GM12878 (cell line): ENCODE data around the gene NAA20.

Experiments used
- ATF3 ChIP-seq: IDR thresholded peaks from 2 replicates; pipeline ENCODE4 v1.6.1; 2011; ENCODE audit warnings: low read depth, mild to moderate bottlenecking, low read length, moderate library complexity, borderline replicate concordance; ENCODE audit errors: extremely low read depth
- CTCF ChIP-seq, 3 experiments: IDR thresholded peaks in 2 of 3; conservative IDR thresholded peaks in 1 of 3; 2 replicates each; pipeline ENCODE4 v1.5.1; 2011; ENCODE audit warnings: low read depth in 3 of 3, low read length in 3 of 3, mild to moderate bottlenecking in 3 of 3, control low read depth in 2 of 3, moderate library complexity in 2 of 3, inconsistent platforms in 1 of 3, mixed read lengths in 1 of 3; ENCODE audit not compliant: control insufficient read depth in 2 of 3, insufficient read depth in 1 of 3; ENCODE audit errors: extremely low read depth in 1 of 3
- EP300 ChIP-seq, 2 experiments: fragments of 150-350 bp in 1 of 2; IDR thresholded peaks; 2 replicates each; pipeline ENCODE4 v1.6.1; 2011 to 2012; ENCODE audit warnings: low read depth in 2 of 2, low read length in 2 of 2, borderline replicate concordance in 1 of 2, improper control_type of control experiment in 1 of 2, inconsistent platforms in 1 of 2; ENCODE audit not compliant: control insufficient read depth in 1 of 2
- IKZF1 ChIP-seq: fragments of 450-650 bp; conservative IDR thresholded peaks from 2 replicates; pipeline ENCODE4 v1.6.1; 2017; ENCODE audit warnings: antibody characterized with exemption, mild to moderate bottlenecking
- JUND ChIP-seq: IDR thresholded peaks from 2 replicates; pipeline ENCODE4 v1.6.1; 2012; ENCODE audit warnings: low read depth, mild to moderate bottlenecking, low read length, improper control_type of control experiment, moderate library complexity
- NR2C2 ChIP-seq: IDR thresholded peaks from 2 replicates; pipeline ENCODE4 v1.6.1; 2011; ENCODE audit warnings: borderline replicate concordance, low read depth; ENCODE audit not compliant: control insufficient read depth, insufficient read length
- POLR2A ChIP-seq: IDR thresholded peaks from 2 replicates; pipeline ENCODE4 v1.6.1; 2011; ENCODE audit warnings: low read depth, mild to moderate bottlenecking, low read length
- POLR2AphosphoS5 ChIP-seq: IDR thresholded peaks from 2 replicates; pipeline ENCODE4 v1.6.1; 2011; ENCODE audit warnings: mild to moderate bottlenecking, low read length, inconsistent platforms
- RAD21 ChIP-seq: IDR thresholded peaks from 2 replicates; pipeline ENCODE4 v1.6.1; 2011; ENCODE audit warnings: mild to moderate bottlenecking, low read depth, low read length, moderate library complexity; ENCODE audit not compliant: insufficient read depth
- RCOR1 ChIP-seq: conservative IDR thresholded peaks from 2 replicates; pipeline ENCODE4 v1.6.1; 2012; ENCODE audit warnings: low read depth, low read length, improper control_type of control experiment
- SRF ChIP-seq, 2 experiments: IDR thresholded peaks; 2 replicates each; pipeline ENCODE4 v1.6.1; 2011; ENCODE audit warnings: low read depth in 2 of 2, low read length in 2 of 2, mild to moderate bottlenecking in 1 of 2, moderate library complexity in 1 of 2
- ZSCAN29 ChIP-seq: fragments of 450-650 bp; IDR thresholded peaks from 2 replicates; pipeline ENCODE4 v1.6.1; 2017; ENCODE audit warnings: mild to moderate bottlenecking, moderate library complexity
- TF ChIP-seq, protein P1 (sequence below): IDR thresholded peaks from 2 replicates; pipeline ENCODE4 v1.6.1; 2011; ENCODE audit warnings: low read depth, low read length, improper control_type of control experiment, borderline replicate concordance
- TF ChIP-seq, protein P2 (sequence below): IDR thresholded peaks from 2 replicates; pipeline ENCODE4 v1.6.1; 2012; ENCODE audit warnings: low read depth, low read length, improper control_type of control experiment

GRCh38 chr20:19968028-19968427 is 49.1 kb upstream of the NAA20 start:
- TF ChIP-seq POLR2AphosphoS5: no peak
- TF ChIP-seq, protein P1, sequence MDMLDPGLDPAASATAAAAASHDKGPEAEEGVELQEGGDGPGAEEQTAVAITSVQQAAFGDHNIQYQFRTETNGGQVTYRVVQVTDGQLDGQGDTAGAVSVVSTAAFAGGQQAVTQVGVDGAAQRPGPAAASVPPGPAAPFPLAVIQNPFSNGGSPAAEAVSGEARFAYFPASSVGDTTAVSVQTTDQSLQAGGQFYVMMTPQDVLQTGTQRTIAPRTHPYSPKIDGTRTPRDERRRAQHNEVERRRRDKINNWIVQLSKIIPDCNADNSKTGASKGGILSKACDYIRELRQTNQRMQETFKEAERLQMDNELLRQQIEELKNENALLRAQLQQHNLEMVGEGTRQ: no peak
- TF ChIP-seq JUND: no peak
- TF ChIP-seq CTCF (IDR thresholded peaks at IDR 0.05 in 2 of 3, conservative IDR thresholded peaks at IDR 0.05 in 1 of 3; ENCODE audit: control insufficient read depth in 2 of 3, extremely low read depth in 1 of 3, insufficient read depth in 1 of 3, low read depth in 3 of 3, low read length in 3 of 3): no peak
- TF ChIP-seq, protein P2, sequence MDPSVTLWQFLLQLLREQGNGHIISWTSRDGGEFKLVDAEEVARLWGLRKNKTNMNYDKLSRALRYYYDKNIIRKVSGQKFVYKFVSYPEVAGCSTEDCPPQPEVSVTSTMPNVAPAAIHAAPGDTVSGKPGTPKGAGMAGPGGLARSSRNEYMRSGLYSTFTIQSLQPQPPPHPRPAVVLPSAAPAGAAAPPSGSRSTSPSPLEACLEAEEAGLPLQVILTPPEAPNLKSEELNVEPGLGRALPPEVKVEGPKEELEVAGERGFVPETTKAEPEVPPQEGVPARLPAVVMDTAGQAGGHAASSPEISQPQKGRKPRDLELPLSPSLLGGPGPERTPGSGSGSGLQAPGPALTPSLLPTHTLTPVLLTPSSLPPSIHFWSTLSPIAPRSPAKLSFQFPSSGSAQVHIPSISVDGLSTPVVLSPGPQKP: no peak
- no peak for TF ChIP-seq ATF3
- TF ChIP-seq SRF (IDR thresholded peaks at IDR 0.05; ENCODE audit: low read depth in 2 of 2, low read length in 2 of 2): no peak
- TF ChIP-seq IKZF1: no peak
- no peak for TF ChIP-seq EP300 (IDR thresholded peaks at IDR 0.05; ENCODE audit: borderline replicate concordance in 1 of 2, control insufficient read depth in 1 of 2, low read depth in 2 of 2, low read length in 2 of 2)
- TF ChIP-seq ZSCAN29: no peak
- TF ChIP-seq POLR2A: no peak
- no peak for TF ChIP-seq RCOR1
- TF ChIP-seq RAD21: no peak
- TF ChIP-seq NR2C2: no peak
